ENCODE data around the gene CDYL2. TPM values are rescaled to one million over a fixed set of nuclear protein-coding genes. Genes with fewer than 3 reads are reported as not detected.

Gene CDYL2
- total and polyA plus RNA-seq, 2 donors (not counting 3 experiments of a cell fraction or from before 2014, with no cell fraction given) = 7.1 to 71.3 TPM

GRCh38 chr16:80671281-80671849, 133.0 kb downstream of the CDYL2 start:
- Histone ChIP-seq H3K9me3 (replicated peaks; ENCODE audit: control insufficient read depth, insufficient read depth, low read length) (no peaks in the 10 kb centered on the region), H2AFZ (ENCODE audit: low read depth, low read length) (no peak overlapping the region), H3K9me1 (replicated peaks; ENCODE audit: control insufficient read depth, extremely low read depth, insufficient read depth, low read length) (no peaks in the 10 kb centered on the region), H3K4me3 (replicated peaks in 1 of 3; ENCODE audit: insufficient read depth in 1 of 3, low read depth in 1 of 3, low read length in 3 of 3) (no peak overlapping the region), H3K4me2 (ENCODE audit: insufficient read depth, low read length) (no peak overlapping the region), H3K9ac (replicated peaks; ENCODE audit: extremely low read depth, insufficient read depth, low read length) (no peak overlapping the region), H3K4me1 (ENCODE audit: control insufficient read depth, extremely low read depth, insufficient read depth, low read length) (no peaks in the 10 kb centered on the region), H3K36me3 (ENCODE audit: control insufficient read depth in 2 of 2, extremely low read depth in 1 of 2, insufficient read depth in 2 of 2, low read length in 2 of 2) (peaks cover 0 to 2% of the 10 kb centered on the region in 2 experiments), H3K79me2 (ENCODE audit: control insufficient read depth, insufficient read depth, low read length) (peaks cover 66% of the 10 kb centered on the region), H4K20me1 (replicated peaks; ENCODE audit: control insufficient read depth, extremely low read depth, insufficient read depth, low read length) (no peaks in the 10 kb centered on the region), H3K27ac (ENCODE audit: insufficient read depth, low read depth, low read length) (no peak overlapping the region), H3K27me3 (ENCODE audit: control insufficient read depth in 2 of 2, insufficient read depth in 2 of 2, low read length in 2 of 2) (no peaks in the 10 kb centered on the region)
- BruUV-seq (replicated peaks) = no TSS peak
- intact Hi-C loops (cut with micrococcal nuclease) (no loop called here), dilution Hi-C loops (cut with MboI; ENCODE audit: extremely low pct_ligation_motif_present, low sequenced_read_pairs) (no loop called here)
- POLR2A ChIA-PET = no interaction called here
- DNase-seq (ENCODE audit: low read depth, low spot score) (no peak), FAIRE-seq (no peak)
- TF ChIP-seq GATA2 (IDR thresholded peaks at IDR 0.05; ENCODE audit: insufficient read depth, insufficient read length, low read depth, low read length) = no peak
- no peak for TF ChIP-seq FOS (IDR thresholded peaks at IDR 0.05; ENCODE audit: borderline replicate concordance, insufficient read depth, low read length)
- no peak for TF ChIP-seq JUN (IDR thresholded peaks at IDR 0.05; ENCODE audit: borderline replicate concordance, insufficient read depth, insufficient read length, low read depth)
- no peak for TF ChIP-seq POLR2A (IDR thresholded peaks at IDR 0.05; ENCODE audit: low read depth, low read length)
- no peak for TF ChIP-seq MYC (IDR thresholded peaks at IDR 0.05; ENCODE audit: low read depth, low read length)
- TF ChIP-seq EZH2 (IDR thresholded peaks at IDR 0.05; ENCODE audit: borderline replicate concordance, low read depth, low read length, severe bottlenecking) = no peak
- TF ChIP-seq CTCF (IDR thresholded peaks at IDR 0.05; ENCODE audit: extremely low read depth in 1 of 2, insufficient read depth in 1 of 2, low read depth in 1 of 2, low read length in 2 of 2) = no peak
- no peak for TF ChIP-seq MAX (IDR thresholded peaks at IDR 0.05; ENCODE audit: insufficient read depth, insufficient read length)
- TF ChIP-seq POLR2AphosphoS5 (IDR thresholded peaks at IDR 0.05; ENCODE audit: insufficient read depth, low read depth, low read length) = no peak
- CTCF ChIA-PET = no interaction called here
